A673 (cell line): Measurements from ENCODE around the gene OR2L8. TPM values are rescaled to one million over a fixed set of nuclear protein-coding genes. Genes with fewer than 3 reads are reported as not detected.

ENCODE experiments used
- BruUV-seq: library from RNA; stranded (reverse); fragments of 400-500 nt; replicated peaks from 2 replicates; lab custom pipeline; 2021; lab: Mats Ljungman, UMichigan
- CTCF ChIA-PET: fragments of 300-600 bp; sonication (Branson Sonifier 250); formaldehyde crosslinking; loops from one replicate; lab custom pipeline; 2022; ENCODE audit warnings: antibody characterized with exemption; lab: Charles Lee
- POLR2A ChIA-PET: fragments of 300-600 bp; sonication (Branson Sonifier 250); formaldehyde crosslinking; loops from one replicate; lab custom pipeline; 2022; ENCODE audit warnings: antibody characterized with exemption; ENCODE audit not compliant: low non-redundant PET; lab: Charles Lee
- DNase-seq: peaks from one replicate; pipeline ENCODE4 v3.0.0-alpha.2; 2015; ENCODE audit warnings: low spot score
- H3K27ac ChIP-seq: fragments of 200-600 bp; sonication (generic); 2 replicates; pipeline ENCODE4 v1.5.1; 2016; ENCODE audit warnings: mixed run types, low read depth, mild to moderate bottlenecking, mixed read lengths, antibody characterized with exemption, low read length; ENCODE audit not compliant: poor library complexity, severe bottlenecking
- H3K27me3 ChIP-seq: fragments of 200-600 bp; sonication (generic); replicated peaks from 2 replicates; pipeline ENCODE4 v1.6.1; 2017; ENCODE audit warnings: mixed run types, low read depth, mild to moderate bottlenecking, mixed read lengths, antibody characterized with exemption, low read length; ENCODE audit not compliant: insufficient read depth, poor library complexity
- H3K36me3 ChIP-seq: fragments of 200-600 bp; sonication (generic); 2 replicates; pipeline ENCODE4 v1.6.1; 2016; ENCODE audit warnings: mixed run types, mild to moderate bottlenecking, mixed read lengths, antibody characterized with exemption, low read length; ENCODE audit not compliant: insufficient read depth, poor library complexity, severe bottlenecking
- H3K4me1 ChIP-seq: fragments of 200-600 bp; sonication (generic); 2 replicates; pipeline ENCODE4 v1.6.1; 2017; ENCODE audit warnings: mixed run types, mild to moderate bottlenecking, mixed read lengths, antibody characterized with exemption, low read length; ENCODE audit not compliant: insufficient read depth, poor library complexity, severe bottlenecking
- H3K4me3 ChIP-seq: fragments of 200-600 bp; sonication (generic); 2 replicates; pipeline ENCODE4 v1.5.1; 2016; ENCODE audit warnings: low read depth, mixed run types, mild to moderate bottlenecking, mixed read lengths, low read length; ENCODE audit not compliant: poor library complexity, severe bottlenecking
- H3K9me3 ChIP-seq: fragments of 200-600 bp; sonication (generic); 2 replicates; pipeline ENCODE4 v1.6.1; 2016; ENCODE audit warnings: mixed run types, low read depth, mild to moderate bottlenecking, mixed read lengths, antibody characterized with exemption, low read length; ENCODE audit not compliant: poor library complexity, severe bottlenecking
- CTCF ChIP-seq: fragments of 300-800, 200-600 bp; sonication (generic); conservative IDR thresholded peaks from 2 replicates; pipeline ENCODE4 v1.5.1; 2017; ENCODE audit warnings: low read depth, mild to moderate bottlenecking, antibody characterized with exemption, low read length, moderate library complexity, mixed read lengths
- EZH2 ChIP-seq: fragments of 200-600 bp; sonication (generic); IDR thresholded peaks from 2 replicates; pipeline ENCODE4 v1.6.1; 2017; ENCODE audit warnings: borderline replicate concordance, low read depth, mild to moderate bottlenecking, mixed read lengths, antibody characterized with exemption, low read length; ENCODE audit not compliant: poor library complexity, severe bottlenecking
- intact Hi-C: fragments of 100-400 bp; cut with micrococcal nuclease; formaldehyde crosslinking; loops from one replicate; pipeline ENCODE4 v1.10.0; 2022; ENCODE audit not compliant: unreplicated experiment
- total RNA-seq: library from RNA; stranded (reverse); gene quantifications from 2 replicates; pipeline ENCODE4 v1.2.3, GENCODE V29; 2021

The OR2L8 gene
- total RNA-seq, 1 experiment from 2014 or later = not detected

GRCh38 chr1:247992986-247993385, 44.3 kb downstream of the OR2L8 start:
- ChIA-PET POLR2A (no interaction called here), CTCF (no interaction called here)
- H3K27ac ChIP-seq = no peak overlapping the region
- H3K9me3 ChIP-seq = peaks cover 21% of the 10 kb centered on the region
- no TSS peak for BruUV-seq
- no peaks in the 10 kb centered on the region for H3K4me1 ChIP-seq
- DNase-seq = no peak
- TF ChIP-seq EZH2 = no peak
- TF ChIP-seq CTCF = no peak
- no peaks in the 10 kb centered on the region for H3K36me3 ChIP-seq
- H3K4me3 ChIP-seq = no peak overlapping the region
- intact Hi-C loops = no loop called here
- no peaks in the 10 kb centered on the region for H3K27me3 ChIP-seq

- H3K9me3 ChIP-seq = peaks cover 12% of the 10 kb centered on the region
- H3K27me3 ChIP-seq = no peaks in the 10 kb centered on the region
- intact Hi-C loops = no loop called here
- no peaks in the 10 kb centered on the region for H3K36me3 ChIP-seq
- no peak overlapping the region for H3K27ac ChIP-seq
- no peaks in the 10 kb centered on the region for H3K4me1 ChIP-seq
- no TSS peak for BruUV-seq
- no peak for DNase-seq
- ChIA-PET POLR2A (no interaction called here), CTCF (no interaction called here)
- no peak overlapping the region for H3K4me3 ChIP-seq
- TF ChIP-seq EZH2 (no peak), CTCF (no peak)
Measured at GRCh38 chr1:247998811-247999210, 50.2 kb downstream of the OR2L8 start.

Other genes starting within 250 kb of the OR2L8 start
- not detected in 2 replicates for gene OR6F1, start 232.2 kb upstream of the OR2L8 start, total RNA-seq
- not detected in 2 replicates for gene OR14K1, start 210.2 kb upstream of the OR2L8 start, total RNA-seq
- not detected in 2 replicates for gene OR14A2, start 200.7 kb upstream of the OR2L8 start, total RNA-seq
- gene OR1C1, start 188.3 kb upstream of the OR2L8 start, total RNA-seq = not detected in 2 replicates
- not detected in 2 replicates for gene OR14A16, start 124.7 kb upstream of the OR2L8 start, total RNA-seq
- not detected in 2 replicates for gene OR11L1, start 107.0 kb upstream of the OR2L8 start, total RNA-seq
- gene TRIM58, start 91.7 kb upstream of the OR2L8 start, total RNA-seq = not detected in 2 replicates
- not detected in 2 replicates for gene OR2W3, start 53.3 kb upstream of the OR2L8 start, total RNA-seq
- not detected in 2 replicates for gene OR2T8, start 28.6 kb upstream of the OR2L8 start, total RNA-seq
- not detected in 2 replicates for gene OR2AJ1, start 24.0 kb upstream of the OR2L8 start, total RNA-seq
- gene OR2AK2, start 16.4 kb downstream of the OR2L8 start, total RNA-seq = not detected in 2 replicates
- gene OR2L5, start 64.8 kb downstream of the OR2L8 start, total RNA-seq = not detected in 2 replicates
- gene OR2L2, start 81.2 kb downstream of the OR2L8 start, total RNA-seq = 0.13 TPM in 1 of 2 replicates, not detected in the other
- gene OR2L3, start 98.0 kb downstream of the OR2L8 start, total RNA-seq = not detected in 2 replicates
- not detected in 2 replicates for gene OR2L13, start 146.3 kb downstream of the OR2L8 start, total RNA-seq
- not detected in 2 replicates for gene OR2M5, start 196.3 kb downstream of the OR2L8 start, total RNA-seq
- gene OR2M2, start 226.0 kb downstream of the OR2L8 start, total RNA-seq = not detected in 2 replicates
- 0.15 and 0.19 TPM in 2 replicates for gene OR2M3, start 248.4 kb downstream of the OR2L8 start, total RNA-seq